Left forelimb (tissue), 1 donor: Measurements from ENCODE around the gene ATXN7L2.

Experiments used
- DNase-seq: peaks from one replicate; pipeline ENCODE4 v3.0.0-alpha.2; 2018; ENCODE audit warnings: low spot score

Gene ATXN7L2

GRCh38 chr1:109477821-109478220 lies 5.9 kb upstream of the ATXN7L2 start:
- DNase-seq = peak; percentile 37

GRCh38 chr1:109478806-109479205 lies 4.9 kb upstream of the ATXN7L2 start:
- peak; percentile 40 for DNase-seq

GRCh38 chr1:109479311-109479710 lies 4.4 kb upstream of the ATXN7L2 start:
- DNase-seq = peak; percentile 42

- DNase-seq = peak; percentile 25
Observed at GRCh38 chr1:109479901-109480300, 3.8 kb upstream of the ATXN7L2 start.

GRCh38 chr1:109481646-109482045 lies 2.1 kb upstream of the ATXN7L2 start:
- no peak for DNase-seq

GRCh38 chr1:109482242-109482641 lies 1.5 kb upstream of the ATXN7L2 start:
- DNase-seq = no peak

- DNase-seq = peak; percentile 74
Observed at GRCh38 chr1:109482791-109483671, 674 bp upstream of the ATXN7L2 start.

- no peak for DNase-seq
Observed at GRCh38 chr1:109484519-109484975, 842 bp downstream of the ATXN7L2 start.

GRCh38 chr1:109485001-109485400 lies 1.3 kb downstream of the ATXN7L2 start:
- no peak for DNase-seq

GRCh38 chr1:109487261-109487660 lies 3.6 kb downstream of the ATXN7L2 start:
- no peak for DNase-seq

GRCh38 chr1:109488201-109488600 lies 4.5 kb downstream of the ATXN7L2 start:
- DNase-seq = no peak

GRCh38 chr1:109488696-109489095 lies 5.0 kb downstream of the ATXN7L2 start:
- DNase-seq = no peak

- no peak for DNase-seq
Observed at GRCh38 chr1:109490029-109490933, 6.6 kb downstream of the ATXN7L2 start.

GRCh38 chr1:109490934-109491302 lies 7.2 kb downstream of the ATXN7L2 start:
- no peak for DNase-seq

GRCh38 chr1:109491372-109491771 lies 7.7 kb downstream of the ATXN7L2 start:
- no peak for DNase-seq

- DNase-seq = no peak
Observed at GRCh38 chr1:109492779-109493178, 9.1 kb downstream of the ATXN7L2 start.

GRCh38 chr1:109493227-109493626 lies 9.5 kb downstream of the ATXN7L2 start:
- DNase-seq = no peak

GRCh38 chr1:109493805-109494539 lies 10.3 kb downstream of the ATXN7L2 start, which contains the start of gene CYB561D1:
CYB561D1 (plus strand) TSS chr1:109494094; CDS start chr1:109494140, 46 bp downstream.
- DNase-seq = peak; percentile 94

- no peak for DNase-seq
Observed at GRCh38 chr1:109495738-109496137, 12.0 kb downstream of the ATXN7L2 start.

- no peak for DNase-seq
Observed at GRCh38 chr1:109497449-109498160, 13.9 kb downstream of the ATXN7L2 start.

GRCh38 chr1:109498161-109498801 lies 14.6 kb downstream of the ATXN7L2 start:
- no peak for DNase-seq
